PC-9 (cell line): ENCODE measurements around the gene SIAH2.

Experiments used
- CTCF ChIP-seq: fragments of 200-600 bp; sonication (generic); conservative IDR thresholded peaks from 2 replicates; pipeline ENCODE4 v1.6.1; 2017; ENCODE audit warnings: mixed run types, antibody characterized with exemption, mild to moderate bottlenecking, moderate library complexity
- EZH2 ChIP-seq: fragments of 200-600 bp; sonication (generic); IDR thresholded peaks from 2 replicates; pipeline ENCODE4 v1.8.0; 2017; ENCODE audit warnings: antibody characterized with exemption, low read depth

GRCh38 chr3:150760431-150761200 lies 2.4 kb downstream of the SIAH2 start:
- TF ChIP-seq CTCF (no peak), EZH2 (no peak)
